GM19324 (cell line): ENCODE results near the gene ZNF445.
"Not testable (repeated sequence)": the region's sequence is repeated elsewhere in the genome, so short reads cannot be mapped to it uniquely, and the experiment has no call there.

Experiments used
- ATAC-seq: cut with Tn5 transposase; IDR thresholded peaks from one replicate; pipeline ENCODE4 v1.9.1; 2021; ENCODE audit warnings: mild to moderate bottlenecking, moderate library complexity; ENCODE audit not compliant: unreplicated experiment, low FRiP score

Gene ZNF445

GRCh38 chr3:44439499-44440295 lies 37.8 kb downstream of the ZNF445 start:
- peak; percentile 85 for ATAC-seq

- ATAC-seq = no peak
Observed at GRCh38 chr3:44437800-44438199, 39.7 kb downstream of the ZNF445 start.

GRCh38 chr3:44436181-44436580 lies 41.3 kb downstream of the ZNF445 start:
- ATAC-seq = no peak

GRCh38 chr3:44434834-44435510 lies 42.5 kb downstream of the ZNF445 start:
- ATAC-seq = no peak

GRCh38 chr3:44430466-44430865 lies 47.0 kb downstream of the ZNF445 start:
- no peak for ATAC-seq

GRCh38 chr3:44429459-44429858 lies 48.0 kb downstream of the ZNF445 start:
- ATAC-seq = no peak

GRCh38 chr3:44428910-44429309 lies 48.6 kb downstream of the ZNF445 start:
- no peak for ATAC-seq

GRCh38 chr3:44427683-44428082 lies 49.8 kb downstream of the ZNF445 start:
- ATAC-seq = no peak

- ATAC-seq = no peak
Observed at GRCh38 chr3:44424758-44425157, 52.7 kb downstream of the ZNF445 start.

- ATAC-seq = no peak
Observed at GRCh38 chr3:44421280-44421679, 56.2 kb downstream of the ZNF445 start.

GRCh38 chr3:44420676-44421075 lies 56.8 kb downstream of the ZNF445 start:
- no peak for ATAC-seq

- ATAC-seq = no peak
Observed at GRCh38 chr3:44419923-44420650, 57.4 kb downstream of the ZNF445 start.

- no peak for ATAC-seq
Observed at GRCh38 chr3:44419116-44419922, 58.2 kb downstream of the ZNF445 start.

GRCh38 chr3:44418549-44418948 lies 58.9 kb downstream of the ZNF445 start:
- no peak for ATAC-seq

- ATAC-seq = not testable (repeated sequence)
Observed at GRCh38 chr3:44418118-44418517, 59.4 kb downstream of the ZNF445 start.

- ATAC-seq = no peak
Observed at GRCh38 chr3:44416031-44417030, 61.1 kb downstream of the ZNF445 start.

- ATAC-seq = no peak
Observed at GRCh38 chr3:44415421-44415820, 62.0 kb downstream of the ZNF445 start.

GRCh38 chr3:44414517-44415090 lies 62.9 kb downstream of the ZNF445 start:
- no peak for ATAC-seq

GRCh38 chr3:44412365-44412764 lies 65.1 kb downstream of the ZNF445 start:
- no peak for ATAC-seq
